ENCODE measurements around the gene SSR3. TPM values are rescaled to one million over a fixed set of nuclear protein-coding genes. Genes with fewer than 3 reads are reported as not detected.

SSR3 gene
- 120 to 127 TPM (median 127 TPM) in 3 replicates for total RNA-seq

- Mint-ChIP-seq H3K27ac (peak within 1 kb of the TSS; percentile 98), H3K36me3 (peaks cover 21% of the 10 kb centered on the region), H3K4me1 (peaks cover 57% of the 10 kb centered on the region), H3K27me3 (ENCODE audit: low read depth) (no peaks in the 10 kb centered on the region), H3K9me3 (no peaks in the 10 kb centered on the region), H3K4me3 (peak within 1 kb of the TSS; percentile 99)
- peak; percentile 49 for TF ChIP-seq CTCF (IDR thresholded peaks at IDR 0.05; ENCODE audit: unreplicated experiment)
- peak; percentile 97 to 98 for DNase-seq (ENCODE audit: low spot score in 2 of 2, unreplicated experiment in 2 of 2)
Observed at GRCh38 chr3:156554842-156555687, at the start of gene SSR3. SSR3 (minus strand) TSS chr3:156555117; CDS start chr3:156555089, 28 bp downstream.

GRCh38 chr3:156604064-156604641 lies 49.2 kb upstream of the SSR3 start:
- H3K9me3 Mint-ChIP-seq, result no peaks in the 10 kb centered on the region
- no peaks in the 10 kb centered on the region for H3K36me3 Mint-ChIP-seq
- H3K27ac Mint-ChIP-seq, result no peak overlapping the region
- H3K27me3 Mint-ChIP-seq (ENCODE audit: low read depth), result no peaks in the 10 kb centered on the region
- H3K4me3 Mint-ChIP-seq, result no peak overlapping the region
- peaks cover 27% of the 10 kb centered on the region for H3K4me1 Mint-ChIP-seq
- no peak for TF ChIP-seq CTCF (IDR thresholded peaks at IDR 0.05; ENCODE audit: unreplicated experiment)
- no peak for DNase-seq (ENCODE audit: low spot score in 2 of 2, unreplicated experiment in 2 of 2)

DNA sequence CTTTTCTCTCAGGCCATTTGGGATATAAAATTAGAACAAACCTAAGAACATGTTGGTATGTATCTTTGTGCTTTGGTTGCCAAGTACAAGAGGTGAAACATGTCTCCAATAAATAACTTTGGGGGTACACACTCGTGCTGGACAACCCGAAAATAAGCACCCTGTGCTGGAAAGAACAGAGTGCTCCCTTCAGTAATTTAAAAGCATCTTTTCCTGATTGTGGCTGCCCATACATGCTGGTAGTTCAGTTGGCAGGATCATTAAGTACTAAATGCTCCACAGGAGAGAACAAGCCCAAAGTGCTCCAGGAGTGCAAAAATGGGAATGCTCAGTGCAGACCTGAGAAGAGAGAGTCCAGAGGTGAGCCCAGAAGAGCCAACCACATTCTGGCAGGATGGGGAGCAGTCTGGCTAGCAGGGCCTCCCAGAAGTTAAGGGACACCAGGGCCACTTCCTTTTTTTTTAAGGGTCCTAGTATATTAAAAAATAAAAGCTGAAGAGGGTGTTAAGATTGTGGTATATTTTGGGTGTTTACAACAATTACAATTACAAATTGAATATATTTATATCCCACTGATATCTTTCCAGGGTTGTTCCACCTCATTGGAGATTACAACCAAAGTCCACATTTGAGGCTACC lies 48.6 kb upstream of the SSR3 start:
- no peaks in the 10 kb centered on the region for H3K27me3 Mint-ChIP-seq (ENCODE audit: low read depth)
- H3K27ac Mint-ChIP-seq, result no peak overlapping the region
- no peaks in the 10 kb centered on the region for H3K36me3 Mint-ChIP-seq

GRCh38 chr3:156602424-156602823 lies 47.5 kb upstream of the SSR3 start:
- Mint-ChIP-seq H3K27ac (no peak overlapping the region), H3K4me1 (peaks cover 20% of the 10 kb centered on the region), H3K27me3 (ENCODE audit: low read depth) (no peaks in the 10 kb centered on the region), H3K4me3 (no peak overlapping the region), H3K36me3 (no peaks in the 10 kb centered on the region), H3K9me3 (no peaks in the 10 kb centered on the region)
- TF ChIP-seq CTCF (IDR thresholded peaks at IDR 0.05; ENCODE audit: unreplicated experiment), result no peak
- DNase-seq (ENCODE audit: low spot score in 2 of 2, unreplicated experiment in 2 of 2), result no peak

More for the DNA sequence above, 48.6 kb upstream of the SSR3 start:
- Mint-ChIP-seq H3K9me3 (no peaks in the 10 kb centered on the region), H3K4me3 (no peak overlapping the region), H3K4me1 (peaks cover 22% of the 10 kb centered on the region)
- TF ChIP-seq CTCF (IDR thresholded peaks at IDR 0.05; ENCODE audit: unreplicated experiment), result no peak
- no peak for DNase-seq (ENCODE audit: low spot score in 2 of 2, unreplicated experiment in 2 of 2)

GRCh38 chr3:156601497-156601896 lies 46.6 kb upstream of the SSR3 start:
- TF ChIP-seq CTCF (IDR thresholded peaks at IDR 0.05; ENCODE audit: unreplicated experiment), result no peak

More at GRCh38 chr3:156601497-156601896, 46.6 kb upstream of the SSR3 start:
- no peak for DNase-seq (ENCODE audit: low spot score in 2 of 2, unreplicated experiment in 2 of 2)
- Mint-ChIP-seq H3K36me3 (no peaks in the 10 kb centered on the region), H3K27ac (no peak overlapping the region), H3K9me3 (no peaks in the 10 kb centered on the region), H3K4me1 (peaks cover 20% of the 10 kb centered on the region), H3K4me3 (no peak overlapping the region), H3K27me3 (ENCODE audit: low read depth) (no peaks in the 10 kb centered on the region)
